GM19395 (cell line): ENCODE results near the gene NT5C1A.

Source experiments
- ATAC-seq: cut with Tn5 transposase; IDR thresholded peaks from one replicate; pipeline ENCODE4 v1.9.1; 2021; ENCODE audit warnings: mild to moderate bottlenecking, moderate library complexity; ENCODE audit not compliant: unreplicated experiment

Gene NT5C1A

DNA sequence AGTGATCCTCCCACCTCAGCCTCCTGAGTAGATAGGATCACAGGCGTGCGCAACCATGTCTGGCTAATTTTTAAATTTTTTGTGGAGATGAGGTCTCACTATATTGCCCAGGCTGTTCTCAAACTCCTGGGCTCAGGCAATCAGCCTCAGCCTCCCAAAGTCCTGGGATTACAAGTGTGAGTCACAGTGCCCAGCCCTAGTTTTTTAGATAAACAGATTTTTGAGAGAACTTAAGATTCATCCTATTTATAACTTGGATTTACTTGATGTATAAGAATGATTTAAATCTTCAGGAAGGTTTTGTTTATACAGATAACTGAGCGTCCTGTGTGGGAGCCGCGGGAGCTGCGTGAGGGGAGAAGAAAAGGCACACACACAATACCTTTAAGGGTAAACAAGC is 58.7 kb downstream of the NT5C1A start:
- no peak for ATAC-seq

DNA sequence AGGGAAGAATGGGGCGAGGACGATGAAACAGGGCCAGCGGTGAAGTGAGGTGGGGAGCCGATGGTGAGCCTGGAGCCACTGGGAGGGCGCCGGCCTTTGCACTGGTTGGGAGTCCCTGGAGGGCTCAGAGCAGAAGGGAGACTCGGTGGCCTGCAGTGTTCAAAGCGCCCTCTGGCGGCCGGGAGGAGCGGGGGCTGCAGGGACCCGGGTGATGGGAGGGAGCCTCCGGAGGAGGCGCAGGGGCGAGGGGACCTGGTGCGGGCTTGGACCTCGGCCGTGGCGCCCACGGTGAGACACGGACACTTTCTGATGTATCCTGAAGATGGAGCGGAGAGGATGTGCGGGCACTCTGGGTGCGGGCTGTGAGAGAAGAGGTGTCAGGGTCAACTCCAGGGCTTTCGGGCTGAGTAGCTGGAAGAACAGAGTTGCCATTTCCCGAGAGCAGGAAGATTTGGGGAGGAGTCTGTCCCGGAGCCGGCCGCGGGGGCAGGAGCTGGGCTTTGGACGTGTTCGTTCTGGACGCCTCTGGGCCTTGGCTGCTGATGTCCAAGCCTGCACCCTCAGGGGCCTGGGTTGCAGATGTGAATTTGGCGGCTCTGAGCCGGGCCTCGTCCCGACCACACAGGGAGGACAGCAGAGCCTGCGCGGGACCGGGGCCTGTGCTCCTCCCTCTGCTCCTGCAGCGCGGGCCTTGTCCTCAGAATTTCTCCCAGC is 62.1 kb downstream of the NT5C1A start:
- ATAC-seq, result peak; percentile 62
